GM12875 (cell line): Measurements from ENCODE around the gene HELZ2.
A peak's percentile ranks its signal among the peaks of the same experiment; 100 is the strongest.

Source experiments
- H3K4me3 ChIP-seq: one replicate; pipeline ENCODE4 v1.5.1; 2011; ENCODE audit warnings: low read depth, low read length, control low read depth
- TF ChIP-seq, protein P1 (sequence below): IDR thresholded peaks from 2 replicates; pipeline ENCODE4 v1.5.1; 2011; ENCODE audit warnings: low read depth, mild to moderate bottlenecking, control low read depth, inconsistent platforms, low read length, moderate library complexity, borderline replicate concordance; ENCODE audit not compliant: insufficient read depth

Gene HELZ2

DNA sequence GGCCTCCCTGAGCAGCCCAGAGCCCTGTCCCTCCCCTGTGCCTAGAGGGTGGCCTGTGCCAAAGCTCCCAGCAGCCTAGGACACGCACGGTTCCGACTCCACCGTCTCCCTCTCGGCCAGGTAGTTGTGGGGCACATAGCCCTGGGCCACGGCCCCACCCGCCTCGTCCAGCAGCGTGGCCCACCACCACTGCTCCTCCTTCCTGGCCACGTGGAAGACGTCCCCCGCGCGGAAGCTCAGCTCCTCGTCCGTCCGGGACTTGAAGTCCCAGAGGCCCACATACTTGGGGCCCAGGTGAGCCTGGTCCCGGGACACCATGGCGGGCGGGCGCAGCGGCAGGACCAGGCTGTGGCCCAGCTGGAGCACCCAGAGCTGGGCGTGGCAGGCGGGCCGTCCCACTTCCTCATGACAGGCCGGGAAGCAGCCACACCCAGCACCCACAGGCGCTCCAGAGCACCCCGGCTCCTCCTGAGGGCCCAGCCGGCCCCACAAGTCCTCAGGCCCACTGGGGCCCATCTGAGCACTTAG, 37.0 kb downstream of the HELZ2 start, which contains the start of gene PTK6:
TSS of gene PTK6 (minus strand) at position 380 of the 528 bp plus-strand sequence. CDS start at position 318, 62 bp downstream.
- TF ChIP-seq, protein P1, sequence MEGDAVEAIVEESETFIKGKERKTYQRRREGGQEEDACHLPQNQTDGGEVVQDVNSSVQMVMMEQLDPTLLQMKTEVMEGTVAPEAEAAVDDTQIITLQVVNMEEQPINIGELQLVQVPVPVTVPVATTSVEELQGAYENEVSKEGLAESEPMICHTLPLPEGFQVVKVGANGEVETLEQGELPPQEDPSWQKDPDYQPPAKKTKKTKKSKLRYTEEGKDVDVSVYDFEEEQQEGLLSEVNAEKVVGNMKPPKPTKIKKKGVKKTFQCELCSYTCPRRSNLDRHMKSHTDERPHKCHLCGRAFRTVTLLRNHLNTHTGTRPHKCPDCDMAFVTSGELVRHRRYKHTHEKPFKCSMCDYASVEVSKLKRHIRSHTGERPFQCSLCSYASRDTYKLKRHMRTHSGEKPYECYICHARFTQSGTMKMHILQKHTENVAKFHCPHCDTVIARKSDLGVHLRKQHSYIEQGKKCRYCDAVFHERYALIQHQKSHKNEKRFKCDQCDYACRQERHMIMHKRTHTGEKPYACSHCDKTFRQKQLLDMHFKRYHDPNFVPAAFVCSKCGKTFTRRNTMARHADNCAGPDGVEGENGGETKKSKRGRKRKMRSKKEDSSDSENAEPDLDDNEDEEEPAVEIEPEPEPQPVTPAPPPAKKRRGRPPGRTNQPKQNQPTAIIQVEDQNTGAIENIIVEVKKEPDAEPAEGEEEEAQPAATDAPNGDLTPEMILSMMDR, result no peak
- peak within 1 kb of the TSS; percentile 48 for H3K4me3 ChIP-seq

DNA sequence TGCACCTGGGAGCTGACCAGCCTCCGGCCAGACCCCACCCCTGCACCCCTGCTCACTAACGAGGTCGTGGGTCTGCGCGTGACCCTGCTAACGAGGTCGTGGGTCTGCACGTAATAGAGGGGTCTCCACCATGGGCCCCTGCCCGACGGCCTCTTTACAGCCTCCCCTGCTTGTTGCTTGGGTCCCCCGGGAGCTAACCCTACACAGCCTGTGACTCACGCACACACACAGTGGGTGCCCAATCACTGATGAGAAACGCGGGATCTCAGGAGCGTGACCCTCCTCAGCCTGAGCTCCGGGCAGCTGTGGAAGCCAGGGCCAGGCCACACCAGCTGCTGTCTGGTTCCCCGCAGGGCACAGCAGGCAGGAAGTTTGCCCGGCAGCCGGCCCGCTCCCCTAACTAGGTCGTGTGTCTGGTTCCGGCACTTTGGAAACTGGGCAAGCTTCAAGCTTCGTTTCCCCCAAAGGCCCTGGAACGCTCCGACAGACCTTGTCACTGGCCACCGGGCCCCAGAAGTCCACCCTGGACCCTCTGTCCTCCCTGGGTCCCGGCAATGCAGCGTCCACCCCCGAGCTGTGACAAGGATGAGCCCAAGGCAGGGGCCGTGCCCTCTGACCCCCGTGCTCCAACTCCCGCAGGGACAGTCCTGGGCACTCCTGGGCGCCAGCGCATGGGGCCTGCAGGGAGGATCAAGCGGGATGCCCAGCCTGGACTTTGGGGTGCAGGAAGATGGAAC, 37.6 kb downstream of the HELZ2 start:
- H3K4me3 ChIP-seq, result no peak overlapping the region
- TF ChIP-seq, protein P1, result no peak

DNA sequence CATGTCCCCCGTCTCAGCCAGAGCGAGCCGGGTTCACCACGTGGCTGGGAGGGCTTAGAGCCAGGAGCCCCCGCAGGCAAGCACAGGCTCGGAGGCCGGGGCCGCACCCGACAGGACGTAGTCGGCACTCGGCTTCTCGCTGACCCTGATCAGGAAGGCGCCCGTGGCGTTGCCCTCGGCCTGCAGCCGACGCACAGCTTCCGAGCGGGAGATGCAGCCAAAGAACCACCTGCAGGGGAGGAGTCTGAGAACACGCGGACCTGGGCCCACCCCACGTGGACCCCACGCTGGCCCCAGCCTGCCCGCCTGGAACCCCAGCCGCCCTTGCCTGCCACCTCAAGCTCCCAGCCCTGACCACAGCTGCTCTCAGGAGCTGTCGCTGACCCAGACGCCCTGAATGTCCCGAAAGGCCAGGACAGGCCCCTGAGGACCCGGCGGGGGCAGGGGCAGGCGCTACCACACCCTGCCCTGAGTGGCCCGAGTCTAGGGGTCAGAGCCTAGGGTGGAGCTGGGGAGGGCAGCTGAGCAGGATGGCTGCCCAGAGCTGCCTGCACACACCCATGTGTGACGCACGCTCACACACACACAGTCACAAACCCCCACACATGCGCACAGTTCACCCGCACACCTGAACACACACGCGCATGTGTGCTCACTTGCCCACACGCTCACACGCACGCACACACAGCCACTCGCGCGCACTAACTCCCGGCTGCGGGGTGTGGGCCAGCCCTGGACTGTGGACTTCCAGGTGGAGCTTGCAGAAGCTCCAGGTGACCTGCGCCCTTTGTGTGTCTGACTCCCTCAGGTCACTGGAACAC, 39.0 kb downstream of the HELZ2 start:
- H3K4me3 ChIP-seq, result no peak overlapping the region
- TF ChIP-seq, protein P1, result no peak

DNA sequence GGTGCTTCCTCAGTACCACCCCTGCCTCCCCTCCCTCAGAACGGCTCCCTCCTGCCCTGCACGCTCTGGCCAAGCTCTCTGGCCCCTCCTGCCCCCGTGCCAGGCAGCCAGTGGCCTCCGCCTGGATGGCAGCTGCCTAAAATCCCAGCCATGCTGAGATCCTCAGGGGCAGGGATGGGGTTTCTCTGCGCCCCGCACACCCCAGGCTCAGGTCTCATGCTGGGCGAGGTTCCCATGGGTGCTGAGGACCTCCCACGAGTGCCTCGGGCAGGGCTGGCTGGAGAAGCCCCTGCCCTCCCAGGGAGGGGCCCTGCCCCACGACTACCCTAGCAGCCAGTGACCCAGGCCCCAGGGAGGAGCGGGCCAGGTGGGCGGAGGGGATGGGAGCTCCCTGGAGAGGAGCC, 39.6 kb downstream of the HELZ2 start:
- TF ChIP-seq, protein P1, result no peak
- H3K4me3 ChIP-seq, result no peak overlapping the region

DNA sequence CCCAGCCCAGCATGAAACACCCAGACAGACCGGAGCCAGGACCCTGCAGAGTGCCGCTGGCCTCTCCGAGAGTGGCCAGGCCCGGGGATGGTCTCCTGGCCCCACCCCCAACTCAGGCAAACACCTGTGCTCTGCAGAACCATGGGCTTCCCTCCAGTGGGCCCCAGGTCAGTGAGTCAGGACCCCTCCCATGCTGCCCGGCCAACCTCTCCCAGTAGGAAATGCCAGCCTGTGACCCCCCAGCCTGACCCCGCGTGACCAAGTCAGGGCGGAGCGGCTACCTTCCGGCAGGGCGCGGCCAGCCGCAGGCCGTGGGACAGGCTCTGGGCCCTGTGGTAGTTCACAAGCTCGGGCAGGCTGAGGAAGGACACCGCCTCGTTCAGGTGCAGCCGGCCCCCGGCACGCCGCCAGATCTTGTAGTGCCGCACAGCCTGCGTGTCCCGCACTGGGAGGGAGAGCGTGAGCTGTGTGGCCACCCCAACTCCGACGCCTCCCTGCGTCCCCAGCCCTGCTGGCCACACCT, 40.1 kb downstream of the HELZ2 start:
- no peak overlapping the region for H3K4me3 ChIP-seq
- TF ChIP-seq, protein P1, result no peak

DNA sequence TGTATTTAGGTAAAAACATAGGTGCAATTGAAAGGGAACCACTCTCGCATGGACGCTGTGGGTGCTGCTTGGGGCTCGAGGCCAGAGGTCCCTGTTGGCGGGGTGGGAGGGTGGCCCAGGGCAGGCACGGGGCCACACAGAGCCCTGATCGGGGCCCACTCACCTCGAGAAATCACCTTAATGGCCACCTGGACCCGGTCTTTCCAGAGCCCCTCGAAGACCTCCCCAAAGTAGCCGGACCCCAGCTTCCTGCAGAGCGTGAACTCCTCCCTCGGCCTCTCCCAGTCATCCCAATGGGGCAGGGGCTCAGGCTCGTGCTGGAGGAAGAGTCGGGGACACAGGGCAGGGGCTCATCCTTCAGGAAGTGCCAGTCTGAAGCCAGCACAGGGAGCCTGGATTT, 40.7 kb downstream of the HELZ2 start:
- H3K4me3 ChIP-seq, result no peak overlapping the region
- TF ChIP-seq, protein P1, result no peak
